ENCODE data around the gene FMO5.

The FMO5 gene

GRCh38 chr1:147266381-147266780, 41.2 kb upstream of the FMO5 start:
- Histone ChIP-seq H3K9me3 (no peaks in the 10 kb centered on the region), H3K36me3 (peaks cover 65% of the 10 kb centered on the region), H3K4me1 (ENCODE audit: control insufficient read depth in 1 of 2, insufficient read depth in 1 of 2, low read depth in 1 of 2, low read length in 1 of 2) (no peaks in the 10 kb centered on the region), H3K4me3 (ENCODE audit: low read depth in 1 of 2, low read length in 1 of 2) (no peak overlapping the region), H3K27ac (no peak overlapping the region), H3K27me3 (no peaks in the 10 kb centered on the region)
- no peak for TF ChIP-seq CTCF (IDR thresholded peaks at IDR 0.05)

DNA sequence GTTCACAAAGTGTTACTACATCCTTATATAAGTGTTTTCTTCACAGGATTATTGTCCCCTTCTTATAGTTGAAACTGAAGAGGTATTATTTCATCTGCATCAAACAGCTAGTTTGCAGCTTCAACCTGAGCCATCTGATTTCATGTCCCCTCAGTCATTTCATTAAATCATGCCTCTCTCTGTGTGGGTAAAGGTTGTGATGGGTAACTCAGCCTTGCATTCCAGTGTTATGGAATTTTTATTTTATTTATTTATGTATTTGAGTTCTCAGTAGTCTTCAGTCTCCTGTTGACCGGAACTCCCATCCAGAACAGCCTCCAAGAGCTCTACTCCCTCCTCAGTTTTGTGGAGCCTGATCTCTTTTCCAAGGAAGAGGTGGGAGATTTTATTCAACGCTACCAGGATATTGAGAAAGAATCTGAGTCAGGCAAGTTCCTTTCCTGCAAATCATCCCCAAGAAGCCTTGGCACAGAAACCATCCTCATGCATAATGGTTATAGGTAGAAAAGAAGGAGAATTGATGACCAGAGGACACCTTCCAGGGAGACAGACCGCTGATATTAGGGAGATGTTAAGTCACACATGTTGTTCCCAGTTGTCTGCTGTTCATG, 39.1 kb upstream of the FMO5 start:
- no peak overlapping the region for H3K27ac ChIP-seq
- no peaks in the 10 kb centered on the region for H3K27me3 ChIP-seq
- H3K9me3 ChIP-seq = no peaks in the 10 kb centered on the region
- no peak for TF ChIP-seq CTCF (IDR thresholded peaks at IDR 0.05)
- no peaks in the 10 kb centered on the region for H3K4me1 ChIP-seq (ENCODE audit: control insufficient read depth in 1 of 2, insufficient read depth in 1 of 2, low read depth in 1 of 2, low read length in 1 of 2)
- no peak overlapping the region for H3K4me3 ChIP-seq (ENCODE audit: low read depth in 1 of 2, low read length in 1 of 2)
- peaks cover 57% of the 10 kb centered on the region for H3K36me3 ChIP-seq

DNA sequence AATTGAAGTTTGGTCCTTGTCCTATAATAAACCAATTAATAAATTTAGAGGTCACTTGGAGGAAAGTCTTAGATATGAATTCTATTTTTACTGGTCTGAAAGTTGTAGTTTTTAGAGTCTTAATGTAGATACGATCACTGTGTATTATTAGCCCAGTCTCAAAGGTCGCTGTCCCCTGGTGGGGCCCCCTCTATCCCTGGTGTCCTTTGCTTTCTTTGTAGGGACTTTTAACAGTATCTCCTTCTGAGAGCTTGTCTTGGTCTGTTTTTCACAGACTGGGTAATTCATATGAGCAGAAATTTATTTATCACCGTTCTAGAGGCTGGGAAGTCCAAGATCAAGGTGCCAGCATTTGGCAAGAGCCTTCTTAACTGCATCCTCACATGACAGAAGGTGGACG, 35.8 kb upstream of the FMO5 start:
- no peak for TF ChIP-seq CTCF (IDR thresholded peaks at IDR 0.05)
- Histone ChIP-seq H3K9me3 (no peaks in the 10 kb centered on the region), H3K27ac (no peak overlapping the region), H3K27me3 (no peaks in the 10 kb centered on the region), H3K4me1 (ENCODE audit: control insufficient read depth in 1 of 2, insufficient read depth in 1 of 2, low read depth in 1 of 2, low read length in 1 of 2) (no peaks in the 10 kb centered on the region), H3K4me3 (ENCODE audit: low read depth in 1 of 2, low read length in 1 of 2) (no peak overlapping the region), H3K36me3 (peaks cover 33% of the 10 kb centered on the region)

- no peaks in the 10 kb centered on the region for H3K36me3 ChIP-seq
- H3K27ac ChIP-seq = no peak overlapping the region
- H3K4me1 ChIP-seq (ENCODE audit: control insufficient read depth in 1 of 2, insufficient read depth in 1 of 2, low read depth in 1 of 2, low read length in 1 of 2) = peaks cover 3% of the 10 kb centered on the region in 2 experiments
- no peaks in the 10 kb centered on the region for H3K27me3 ChIP-seq
- no peak for TF ChIP-seq CTCF (IDR thresholded peaks at IDR 0.05)
- no peaks in the 10 kb centered on the region for H3K9me3 ChIP-seq
- no peak overlapping the region for H3K4me3 ChIP-seq (ENCODE audit: low read depth in 1 of 2, low read length in 1 of 2)
Measured at GRCh38 chr1:147252540-147252939, 27.4 kb upstream of the FMO5 start.

GRCh38 chr1:147247656-147248238, 22.6 kb upstream of the FMO5 start:
- no peaks in the 10 kb centered on the region for H3K9me3 ChIP-seq
- no peak for TF ChIP-seq CTCF (IDR thresholded peaks at IDR 0.05)
- no peaks in the 10 kb centered on the region for H3K36me3 ChIP-seq
- peak overlapping the region; percentile 55 for H3K27ac ChIP-seq
- peaks cover 22 to 23% of the 10 kb centered on the region in 2 experiments for H3K4me1 ChIP-seq (ENCODE audit: control insufficient read depth in 1 of 2, insufficient read depth in 1 of 2, low read depth in 1 of 2, low read length in 1 of 2)
- no peaks in the 10 kb centered on the region for H3K27me3 ChIP-seq
- no peak overlapping the region for H3K4me3 ChIP-seq (ENCODE audit: low read depth in 1 of 2, low read length in 1 of 2)

Data from neutrophil (primary cell).